ENCODE measurements around the gene AK3.
A peak's percentile ranks its signal among the peaks of the same experiment; 100 is the strongest.
"Not testable (repeated sequence)": the region's sequence is repeated elsewhere in the genome, so short reads cannot be mapped to it uniquely, and the experiment has no call there.

Gene AK3

DNA sequence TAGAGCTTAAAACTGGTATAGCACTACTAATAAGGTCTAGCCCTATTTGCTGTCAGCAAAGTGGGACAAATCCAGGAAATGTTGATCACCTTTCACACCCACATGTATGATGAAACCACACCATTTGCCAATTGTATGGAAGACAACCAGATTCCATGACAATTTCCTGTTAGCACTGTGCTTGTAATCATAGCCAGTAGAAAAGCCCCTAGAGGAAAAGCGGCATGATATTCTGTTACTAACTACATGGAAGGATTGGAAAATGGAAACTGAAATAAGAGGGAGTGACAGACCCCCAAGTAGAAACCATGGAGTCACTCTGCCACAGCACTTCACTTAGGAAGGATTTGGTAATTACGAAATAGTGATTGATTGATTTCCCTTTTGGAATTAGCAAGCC is 75.6 kb downstream of the AK3 start:
- no peak for DNase-seq (ENCODE audit: low read depth)

- no peak for DNase-seq (ENCODE audit: low read depth)
Measured at GRCh38 chr9:4663956-4664355, 77.0 kb downstream of the AK3 start.

GRCh38 chr9:4662989-4663792 is 77.8 kb downstream of the AK3 start:
- no peak for DNase-seq (ENCODE audit: low read depth)

GRCh38 chr9:4662108-4662988 is 78.7 kb downstream of the AK3 start, which contains the start of gene PLPP6:
PLPP6 (plus strand) TSS chr9:4662294; CDS start chr9:4662376, 82 bp downstream.
- peak; percentile 53 for DNase-seq (ENCODE audit: low read depth)

- no peak for DNase-seq (ENCODE audit: low read depth)
Measured at GRCh38 chr9:4661611-4662010, 79.4 kb downstream of the AK3 start.

- DNase-seq (ENCODE audit: low read depth): no peak
Measured at GRCh38 chr9:4661165-4661564, 79.8 kb downstream of the AK3 start.

DNA sequence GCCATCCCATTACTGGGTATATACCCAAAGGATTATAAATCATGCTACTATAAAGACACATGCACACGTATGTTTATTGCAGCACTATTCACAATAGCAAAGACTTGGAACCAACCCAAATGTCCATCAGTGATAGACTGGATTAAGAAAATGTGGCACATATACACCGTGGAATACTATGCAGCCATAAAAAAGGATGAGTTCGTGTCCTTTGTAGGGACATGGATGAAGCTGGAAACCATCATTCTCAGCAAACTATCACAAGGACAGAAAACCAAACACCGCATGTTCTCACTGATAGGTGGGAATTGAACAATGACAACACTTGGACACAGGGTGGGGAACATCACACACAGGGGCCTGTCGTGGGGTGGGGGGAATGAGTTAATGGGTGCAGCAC is 80.3 kb downstream of the AK3 start:
- DNase-seq (ENCODE audit: low read depth): not testable (repeated sequence)
